ENCODE measurements around the gene LYZL1. TPM values are rescaled to one million over a fixed set of nuclear protein-coding genes. Genes with fewer than 3 reads are reported as not detected.
"Not testable (repeated sequence)": the region's sequence is repeated elsewhere in the genome, so short reads cannot be mapped to it uniquely, and the experiment has no call there.

LYZL1 gene
- total and polyA plus RNA-seq, 5 donors from 2014 or later = not detected

- Histone ChIP-seq H3K36me3 (ENCODE audit: control insufficient read depth, insufficient read depth, low read length) (no peaks in the 10 kb centered on the region), H3K27me3 (ENCODE audit: control insufficient read depth, insufficient read depth, low read length) (no peaks in the 10 kb centered on the region), H3K9me3 (ENCODE audit: control insufficient read depth in 2 of 2, low read length in 2 of 2) (no peaks in the 10 kb centered on the region), H3K27ac (ENCODE audit: insufficient read depth, low read length, poor library complexity, severe bottlenecking) (no peak overlapping the region), H3K4me3 (ENCODE audit: low read depth, low read length) (no peak overlapping the region), H3K4me1 (ENCODE audit: control insufficient read depth, insufficient read depth, low read length, poor library complexity, severe bottlenecking) (no peaks in the 10 kb centered on the region)
- Mint-ChIP-seq H3K27ac (no peak overlapping the region), H3K36me3 (no peaks in the 10 kb centered on the region), H3K4me3 (no peak overlapping the region), H3K27me3 (peaks cover 4% of the 10 kb centered on the region), H3K9me3 (peaks cover 0 to 4% (median 0%) of the 10 kb centered on the region in 7 donors), H3K4me1 (no peaks in the 10 kb centered on the region)
- DNase-seq = no peak
- ATAC-seq (ENCODE audit: low read depth in 2 of 2) = no peak
Observed at GRCh38 chr10:29309465-29309864, 20.6 kb downstream of the LYZL1 start.

- not testable (repeated sequence) for H3K4me1 ChIP-seq (ENCODE audit: control insufficient read depth, insufficient read depth, low read length, poor library complexity, severe bottlenecking); H3K9me3 Mint-ChIP-seq; H3K27ac ChIP-seq (ENCODE audit: insufficient read depth, low read length, poor library complexity, severe bottlenecking); H3K27ac Mint-ChIP-seq; H3K4me3 ChIP-seq (ENCODE audit: low read depth, low read length); H3K27me3 ChIP-seq (ENCODE audit: control insufficient read depth, insufficient read depth, low read length); H3K27me3 Mint-ChIP-seq; DNase-seq; H3K4me3 Mint-ChIP-seq; H3K4me1 Mint-ChIP-seq; H3K9me3 ChIP-seq (ENCODE audit: control insufficient read depth in 2 of 2, low read length in 2 of 2); ATAC-seq (ENCODE audit: low read depth in 2 of 2); H3K36me3 ChIP-seq (ENCODE audit: control insufficient read depth, insufficient read depth, low read length); H3K36me3 Mint-ChIP-seq
Observed at GRCh38 chr10:29310463-29310862, 21.6 kb downstream of the LYZL1 start.

GRCh38 chr10:29313071-29313470 is 24.2 kb downstream of the LYZL1 start:
- Histone ChIP-seq H3K36me3 (ENCODE audit: control insufficient read depth, insufficient read depth, low read length) (no peaks in the 10 kb centered on the region), H3K27me3 (ENCODE audit: control insufficient read depth, insufficient read depth, low read length) (no peaks in the 10 kb centered on the region), H3K4me3 (ENCODE audit: low read depth, low read length) (no peak overlapping the region), H3K4me1 (ENCODE audit: control insufficient read depth, insufficient read depth, low read length, poor library complexity, severe bottlenecking) (no peaks in the 10 kb centered on the region), H3K27ac (ENCODE audit: insufficient read depth, low read length, poor library complexity, severe bottlenecking) (no peak overlapping the region), H3K9me3 (ENCODE audit: control insufficient read depth in 2 of 2, low read length in 2 of 2) (no peaks in the 10 kb centered on the region)
- H3K27me3 Mint-ChIP-seq = peaks cover 20% of the 10 kb centered on the region
- peaks cover 0 to 2% (median 0%) of the 10 kb centered on the region in 7 donors for H3K9me3 Mint-ChIP-seq
- H3K4me3 Mint-ChIP-seq = no peak overlapping the region
- H3K27ac Mint-ChIP-seq = no peak overlapping the region
- H3K4me1 Mint-ChIP-seq = peaks cover 0 to under 1% (median under 1%) of the 10 kb centered on the region in 4 donors
- no peak for ATAC-seq (ENCODE audit: low read depth in 2 of 2)
- no peak for DNase-seq
- H3K36me3 Mint-ChIP-seq = no peaks in the 10 kb centered on the region

DNA sequence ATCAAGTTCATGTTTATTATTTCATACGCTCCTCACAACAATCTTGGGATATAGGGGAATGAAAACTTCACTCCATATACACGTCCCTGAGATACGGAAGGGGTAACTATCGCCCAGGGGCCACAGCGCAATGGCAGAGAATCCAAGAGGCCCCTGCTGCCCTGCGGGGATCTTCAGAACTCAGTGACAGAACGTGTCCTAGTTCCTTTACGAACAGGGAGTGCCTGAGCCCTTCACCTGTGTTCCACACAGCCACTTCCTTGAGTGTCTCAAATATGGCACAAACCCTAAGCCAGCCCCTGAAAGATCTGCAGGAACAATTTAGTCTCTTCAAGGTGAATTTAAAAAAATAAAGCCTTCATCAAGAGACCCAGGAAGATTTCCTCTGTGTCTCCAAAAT is 25.9 kb downstream of the LYZL1 start:
- no peaks in the 10 kb centered on the region for H3K27me3 ChIP-seq (ENCODE audit: control insufficient read depth, insufficient read depth, low read length)
- no peak for ATAC-seq (ENCODE audit: low read depth in 2 of 2)
- H3K4me3 Mint-ChIP-seq = no peak overlapping the region
- H3K4me1 Mint-ChIP-seq = peaks cover 0 to 5% (median 1%) of the 10 kb centered on the region in 4 donors
- H3K27ac ChIP-seq (ENCODE audit: insufficient read depth, low read length, poor library complexity, severe bottlenecking) = no peak overlapping the region
- peaks cover 29% of the 10 kb centered on the region for H3K27me3 Mint-ChIP-seq
- peaks cover 0 to 2% (median 0%) of the 10 kb centered on the region in 7 donors for H3K9me3 Mint-ChIP-seq
- H3K36me3 Mint-ChIP-seq = no peaks in the 10 kb centered on the region
- H3K4me3 ChIP-seq (ENCODE audit: low read depth, low read length) = no peak overlapping the region
- H3K9me3 ChIP-seq (ENCODE audit: control insufficient read depth in 2 of 2, low read length in 2 of 2) = no peaks in the 10 kb centered on the region
- no peak overlapping the region for H3K27ac Mint-ChIP-seq
- no peaks in the 10 kb centered on the region for H3K4me1 ChIP-seq (ENCODE audit: control insufficient read depth, insufficient read depth, low read length, poor library complexity, severe bottlenecking)
- no peak for DNase-seq
- H3K36me3 ChIP-seq (ENCODE audit: control insufficient read depth, insufficient read depth, low read length) = no peaks in the 10 kb centered on the region

- peaks cover under 1% of the 10 kb centered on the region for H3K27me3 ChIP-seq (ENCODE audit: control insufficient read depth, insufficient read depth, low read length)
- peaks cover 33% of the 10 kb centered on the region for H3K27me3 Mint-ChIP-seq
- DNase-seq = no peak
- H3K4me3 Mint-ChIP-seq = no peak overlapping the region
- no peaks in the 10 kb centered on the region for H3K36me3 Mint-ChIP-seq
- H3K4me1 Mint-ChIP-seq = peaks cover 0 to 5% (median 1%) of the 10 kb centered on the region in 4 donors
- no peak for ATAC-seq (ENCODE audit: low read depth in 2 of 2)
- peaks cover 0 to 2% (median 0%) of the 10 kb centered on the region in 7 donors for H3K9me3 Mint-ChIP-seq
- H3K36me3 ChIP-seq (ENCODE audit: control insufficient read depth, insufficient read depth, low read length) = no peaks in the 10 kb centered on the region
- no peak overlapping the region for H3K4me3 ChIP-seq (ENCODE audit: low read depth, low read length)
- no peak overlapping the region for H3K27ac Mint-ChIP-seq
- H3K27ac ChIP-seq (ENCODE audit: insufficient read depth, low read length, poor library complexity, severe bottlenecking) = no peak overlapping the region
- H3K4me1 ChIP-seq (ENCODE audit: control insufficient read depth, insufficient read depth, low read length, poor library complexity, severe bottlenecking) = no peaks in the 10 kb centered on the region
- H3K9me3 ChIP-seq (ENCODE audit: control insufficient read depth in 2 of 2, low read length in 2 of 2) = no peaks in the 10 kb centered on the region
Observed at GRCh38 chr10:29315814-29316213, 26.9 kb downstream of the LYZL1 start.

- H3K4me3 ChIP-seq (ENCODE audit: low read depth, low read length) = no peak overlapping the region
- Mint-ChIP-seq H3K4me1 (peaks cover 0 to 5% (median 1%) of the 10 kb centered on the region in 4 donors), H3K27ac (no peak overlapping the region), H3K36me3 (no peaks in the 10 kb centered on the region), H3K4me3 (no peak overlapping the region), H3K9me3 (peaks cover 0 to 2% (median 0%) of the 10 kb centered on the region in 7 donors), H3K27me3 (peaks cover 35% of the 10 kb centered on the region)
- H3K36me3 ChIP-seq (ENCODE audit: control insufficient read depth, insufficient read depth, low read length) = no peaks in the 10 kb centered on the region
- ATAC-seq (ENCODE audit: low read depth in 2 of 2) = no peak
- DNase-seq = no peak
- H3K27ac ChIP-seq (ENCODE audit: insufficient read depth, low read length, poor library complexity, severe bottlenecking) = no peak overlapping the region
- no peaks in the 10 kb centered on the region for H3K4me1 ChIP-seq (ENCODE audit: control insufficient read depth, insufficient read depth, low read length, poor library complexity, severe bottlenecking)
- H3K9me3 ChIP-seq (ENCODE audit: control insufficient read depth in 2 of 2, low read length in 2 of 2) = no peaks in the 10 kb centered on the region
- peaks cover 2% of the 10 kb centered on the region for H3K27me3 ChIP-seq (ENCODE audit: control insufficient read depth, insufficient read depth, low read length)
Observed at GRCh38 chr10:29316308-29317026, 27.6 kb downstream of the LYZL1 start.

DNA sequence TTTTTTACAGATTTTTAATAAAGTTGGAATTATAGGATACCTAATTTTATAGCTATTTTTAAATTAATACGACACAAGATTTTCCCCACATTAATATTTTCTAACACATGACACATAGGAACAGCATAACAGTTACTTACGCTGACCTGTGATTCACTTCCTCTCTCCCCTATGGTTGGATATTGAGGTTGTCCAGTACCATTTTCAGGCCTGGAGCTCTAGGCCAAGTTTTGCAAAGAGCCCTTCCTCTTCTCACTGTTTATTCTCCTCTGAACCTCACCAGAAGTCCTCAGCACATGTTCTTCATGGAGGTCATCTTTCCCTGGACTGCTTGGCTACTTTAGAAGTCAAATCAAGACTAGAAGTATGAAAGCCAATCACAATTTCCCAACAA is 28.2 kb downstream of the LYZL1 start:
- Histone ChIP-seq H3K27me3 (ENCODE audit: control insufficient read depth, insufficient read depth, low read length) (peaks cover 2% of the 10 kb centered on the region), H3K4me3 (ENCODE audit: low read depth, low read length) (no peak overlapping the region), H3K9me3 (ENCODE audit: control insufficient read depth in 2 of 2, low read length in 2 of 2) (no peaks in the 10 kb centered on the region), H3K36me3 (ENCODE audit: control insufficient read depth, insufficient read depth, low read length) (no peaks in the 10 kb centered on the region), H3K27ac (ENCODE audit: insufficient read depth, low read length, poor library complexity, severe bottlenecking) (no peak overlapping the region), H3K4me1 (ENCODE audit: control insufficient read depth, insufficient read depth, low read length, poor library complexity, severe bottlenecking) (no peaks in the 10 kb centered on the region)
- DNase-seq = no peak
- H3K4me3 Mint-ChIP-seq = no peak overlapping the region
- no peak overlapping the region for H3K27ac Mint-ChIP-seq
- peaks cover 35% of the 10 kb centered on the region for H3K27me3 Mint-ChIP-seq
- ATAC-seq (ENCODE audit: low read depth in 2 of 2) = no peak
- no peaks in the 10 kb centered on the region for H3K36me3 Mint-ChIP-seq
- peaks cover 0 to 5% (median 1%) of the 10 kb centered on the region in 4 donors for H3K4me1 Mint-ChIP-seq
- peaks cover 0 to 2% (median 0%) of the 10 kb centered on the region in 7 donors for H3K9me3 Mint-ChIP-seq

DNA sequence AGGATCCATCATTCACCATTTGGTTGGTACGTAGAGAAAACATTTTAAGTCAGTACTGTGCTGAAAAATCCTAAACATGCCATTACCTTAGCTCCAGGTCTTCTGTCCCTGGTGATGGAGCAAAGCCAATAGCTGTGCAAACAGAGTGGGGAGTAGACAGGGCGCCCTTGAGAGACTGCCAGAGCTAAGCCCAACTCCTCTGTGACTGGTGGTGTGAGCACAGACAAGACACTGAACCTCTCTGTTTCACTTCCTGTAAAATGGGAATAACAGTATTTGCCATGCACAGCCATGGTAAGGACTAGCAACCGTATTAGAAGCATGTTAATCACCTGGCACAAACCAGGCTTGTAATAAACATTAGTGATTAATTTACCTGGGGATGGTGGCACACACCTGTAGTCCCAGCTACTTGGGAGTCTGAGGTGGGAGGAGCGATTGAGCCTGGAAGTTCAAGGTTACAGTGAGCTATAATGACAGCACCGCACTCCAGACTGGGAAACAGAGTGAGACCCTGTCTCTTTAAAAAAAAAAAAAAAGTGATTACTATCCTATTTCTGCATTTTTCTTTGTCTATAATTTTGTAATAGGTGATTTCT is 28.7 kb downstream of the LYZL1 start:
- Histone ChIP-seq H3K4me1 (ENCODE audit: control insufficient read depth, insufficient read depth, low read length, poor library complexity, severe bottlenecking) (no peaks in the 10 kb centered on the region), H3K36me3 (ENCODE audit: control insufficient read depth, insufficient read depth, low read length) (no peaks in the 10 kb centered on the region), H3K9me3 (ENCODE audit: control insufficient read depth in 2 of 2, low read length in 2 of 2) (no peaks in the 10 kb centered on the region), H3K27me3 (ENCODE audit: control insufficient read depth, insufficient read depth, low read length) (peaks cover 2% of the 10 kb centered on the region), H3K4me3 (ENCODE audit: low read depth, low read length) (no peak overlapping the region), H3K27ac (ENCODE audit: insufficient read depth, low read length, poor library complexity, severe bottlenecking) (no peak overlapping the region)
- peaks cover 35% of the 10 kb centered on the region for H3K27me3 Mint-ChIP-seq
- no peak for DNase-seq
- H3K9me3 Mint-ChIP-seq = peaks cover 0 to 2% (median 0%) of the 10 kb centered on the region in 7 donors
- ATAC-seq (ENCODE audit: low read depth in 2 of 2) = no peak
- H3K27ac Mint-ChIP-seq = no peak overlapping the region
- H3K4me3 Mint-ChIP-seq = no peak overlapping the region
- H3K36me3 Mint-ChIP-seq = no peaks in the 10 kb centered on the region
- H3K4me1 Mint-ChIP-seq = peaks cover 0 to 5% (median 1%) of the 10 kb centered on the region in 4 donors
